GM19239 (cell line): ENCODE measurements around the gene MATCAP1.

ENCODE experiments used
- DNase-seq: peaks from one replicate; pipeline ENCODE4 v3.0.0; 2011; ENCODE audit warnings: low spot score; ENCODE audit not compliant: insufficient read length
- FAIRE-seq: peaks from 2 replicates; lab custom pipeline; 2011; peaks lifted over from hg19 to GRCh38; lab: Jason Lieb, UNC

Gene MATCAP1

GRCh38 chr16:67158637-67159600 is 24.8 kb downstream of the MATCAP1 start:
- FAIRE-seq = peak; percentile 88
- peak; percentile 63 for DNase-seq

- FAIRE-seq = peak; percentile 8
Measured at GRCh38 chr16:67157892-67158635, 25.7 kb downstream of the MATCAP1 start.

GRCh38 chr16:67157106-67157748 is 26.5 kb downstream of the MATCAP1 start:
- FAIRE-seq (no peak), DNase-seq (no peak)

More at GRCh38 chr16:67157892-67158635, 25.7 kb downstream of the MATCAP1 start:
- no peak for DNase-seq

- FAIRE-seq (no peak), DNase-seq (no peak)
Measured at GRCh38 chr16:67156143-67156844, 27.5 kb downstream of the MATCAP1 start.

GRCh38 chr16:67155295-67156142 is 28.2 kb downstream of the MATCAP1 start:
- DNase-seq = peak; percentile 89
- FAIRE-seq = peak; percentile 21

GRCh38 chr16:67154578-67155294 is 29.0 kb downstream of the MATCAP1 start:
- DNase-seq (no peak), FAIRE-seq (no peak)

- no peak for DNase-seq
- FAIRE-seq = no peak
Measured at GRCh38 chr16:67151431-67152097, 32.2 kb downstream of the MATCAP1 start.

GRCh38 chr16:67150833-67151396 is 32.8 kb downstream of the MATCAP1 start, which contains the start of gene B3GNT9:
Gene B3GNT9 (minus strand): TSS chr16:67150998. CDS start chr16:67150485, 513 bp downstream.
- FAIRE-seq (no peak), DNase-seq (peak; percentile 78)

- FAIRE-seq (no peak), DNase-seq (peak; percentile 72)
Measured at GRCh38 chr16:67150047-67150832, 33.5 kb downstream of the MATCAP1 start.

- no peak for DNase-seq
- FAIRE-seq = no peak
Measured at GRCh38 chr16:67149276-67150046, 34.3 kb downstream of the MATCAP1 start.

GRCh38 chr16:67148656-67149275 is 35.0 kb downstream of the MATCAP1 start:
- no peak for FAIRE-seq
- DNase-seq = no peak

- FAIRE-seq (no peak), DNase-seq (no peak)
Measured at GRCh38 chr16:67148221-67148620, 35.5 kb downstream of the MATCAP1 start.

- FAIRE-seq (no peak), DNase-seq (no peak)
Measured at GRCh38 chr16:67147437-67148140, 36.2 kb downstream of the MATCAP1 start.

- DNase-seq = no peak
- no peak for FAIRE-seq
Measured at GRCh38 chr16:67146523-67147357, 37.0 kb downstream of the MATCAP1 start.
